Cardiac fibroblast (primary cell): ENCODE results near the gene DRGX.

Experiments used
- DNase-seq, 2 donors: peaks; one replicate each; pipeline versions ENCODE4 v3.0.0 to v3.0.0-alpha.2; 2010; ENCODE audit warnings: low read depth in 2 of 2
- H3K4me3 ChIP-seq, 2 donors: replicated peaks in 1 of 2; 1 replicate in 1 of 2; 2 replicates in 1 of 2; pipeline ENCODE4 v1.5.1; 2011; ENCODE audit warnings: low read depth in 2 of 2, low read length in 2 of 2, mild to moderate bottlenecking in 2 of 2, moderate library complexity in 1 of 2
- TF ChIP-seq, protein P1 (sequence below): IDR thresholded peaks from one replicate; pipeline ENCODE4 v1.5.1; 2011; ENCODE audit warnings: low read depth, mild to moderate bottlenecking, low read length, inconsistent platforms

Gene DRGX

DNA sequence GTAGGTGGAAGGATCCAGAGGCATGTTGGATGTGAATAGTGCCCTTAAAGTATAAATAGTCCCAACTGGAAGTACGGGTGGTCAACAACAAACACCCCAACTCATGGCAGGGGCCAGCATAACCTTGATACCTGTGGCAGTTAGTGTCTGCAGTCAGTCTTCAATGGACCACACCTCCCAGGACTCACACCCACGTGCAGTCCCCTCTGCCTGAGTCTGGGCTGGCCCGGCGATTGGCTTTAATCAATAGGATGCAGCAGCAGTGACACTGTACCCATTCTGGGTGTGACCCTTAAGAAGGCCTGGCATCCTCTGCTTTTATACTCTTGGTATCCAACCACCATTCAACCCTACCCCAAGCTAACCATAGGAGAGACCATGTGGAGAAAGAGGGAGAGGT lies 18.6 kb downstream of the DRGX start:
- DNase-seq = no peak
- TF ChIP-seq, protein P1, sequence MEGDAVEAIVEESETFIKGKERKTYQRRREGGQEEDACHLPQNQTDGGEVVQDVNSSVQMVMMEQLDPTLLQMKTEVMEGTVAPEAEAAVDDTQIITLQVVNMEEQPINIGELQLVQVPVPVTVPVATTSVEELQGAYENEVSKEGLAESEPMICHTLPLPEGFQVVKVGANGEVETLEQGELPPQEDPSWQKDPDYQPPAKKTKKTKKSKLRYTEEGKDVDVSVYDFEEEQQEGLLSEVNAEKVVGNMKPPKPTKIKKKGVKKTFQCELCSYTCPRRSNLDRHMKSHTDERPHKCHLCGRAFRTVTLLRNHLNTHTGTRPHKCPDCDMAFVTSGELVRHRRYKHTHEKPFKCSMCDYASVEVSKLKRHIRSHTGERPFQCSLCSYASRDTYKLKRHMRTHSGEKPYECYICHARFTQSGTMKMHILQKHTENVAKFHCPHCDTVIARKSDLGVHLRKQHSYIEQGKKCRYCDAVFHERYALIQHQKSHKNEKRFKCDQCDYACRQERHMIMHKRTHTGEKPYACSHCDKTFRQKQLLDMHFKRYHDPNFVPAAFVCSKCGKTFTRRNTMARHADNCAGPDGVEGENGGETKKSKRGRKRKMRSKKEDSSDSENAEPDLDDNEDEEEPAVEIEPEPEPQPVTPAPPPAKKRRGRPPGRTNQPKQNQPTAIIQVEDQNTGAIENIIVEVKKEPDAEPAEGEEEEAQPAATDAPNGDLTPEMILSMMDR = no peak
- H3K4me3 ChIP-seq = no peak overlapping the region

DNA sequence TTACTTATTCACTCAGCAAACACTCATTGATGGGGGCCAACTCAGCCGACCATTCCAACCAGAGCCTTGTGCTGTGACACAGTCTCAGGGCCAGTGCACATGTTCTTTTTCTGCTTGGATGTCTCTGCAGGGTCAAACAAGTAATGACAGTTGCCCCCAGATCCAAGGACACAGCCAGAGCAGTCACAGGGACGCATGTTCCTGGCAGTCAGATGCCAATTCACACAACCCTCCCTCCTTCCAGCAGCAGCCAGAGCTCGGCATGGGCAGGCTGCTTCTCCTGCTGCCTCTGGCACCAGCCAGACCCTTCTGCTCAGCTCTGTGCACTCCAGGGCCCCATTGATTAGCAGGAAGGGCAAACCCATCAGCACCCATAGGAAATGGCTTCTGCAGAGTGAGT lies 20.3 kb downstream of the DRGX start:
- TF ChIP-seq, protein P1 = no peak
- no peak for DNase-seq

DNA sequence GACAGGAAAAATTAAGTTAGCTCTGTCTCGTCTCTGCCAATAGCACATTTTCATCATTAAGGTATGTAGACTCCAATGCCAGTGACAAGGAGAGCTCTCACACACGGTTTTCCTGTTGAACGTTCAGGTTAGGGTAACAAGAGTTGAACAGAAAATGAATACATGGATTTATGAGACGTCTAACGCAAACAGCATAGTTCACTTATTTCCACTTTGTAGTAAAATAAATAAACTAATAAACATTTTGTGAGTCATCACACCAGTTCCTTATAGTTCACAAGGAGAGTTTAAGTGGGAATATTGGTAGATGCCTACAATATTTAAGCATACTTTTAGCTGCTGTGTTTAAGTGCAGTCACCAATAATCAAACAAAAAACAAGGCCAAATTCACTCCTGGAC lies 21.1 kb downstream of the DRGX start:
- TF ChIP-seq, protein P1 = no peak
- no peak for DNase-seq
- no peak overlapping the region for H3K4me3 ChIP-seq

More for the DNA sequence above, 20.3 kb downstream of the DRGX start:
- no peak overlapping the region for H3K4me3 ChIP-seq

DNA sequence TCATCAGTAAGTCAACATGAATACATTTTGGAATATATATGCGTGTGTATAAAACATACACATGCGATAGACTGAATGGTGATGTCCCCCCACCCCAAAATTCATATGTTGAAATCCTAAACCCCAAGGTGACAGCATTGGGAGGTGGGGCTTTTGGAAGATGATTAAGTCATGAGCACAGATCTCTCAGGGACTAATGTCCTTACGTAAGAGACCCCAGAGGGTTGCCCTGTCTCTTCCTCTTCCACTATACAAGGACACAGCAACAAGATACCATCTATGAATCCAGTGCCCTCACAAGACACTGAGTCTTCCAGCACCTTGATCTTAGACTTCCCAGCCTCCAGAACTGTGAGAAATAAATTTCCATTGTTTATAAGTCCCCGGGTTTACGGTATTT lies 22.5 kb downstream of the DRGX start:
- TF ChIP-seq, protein P1 = no peak
- no peak for DNase-seq
- H3K4me3 ChIP-seq = no peak overlapping the region

DNA sequence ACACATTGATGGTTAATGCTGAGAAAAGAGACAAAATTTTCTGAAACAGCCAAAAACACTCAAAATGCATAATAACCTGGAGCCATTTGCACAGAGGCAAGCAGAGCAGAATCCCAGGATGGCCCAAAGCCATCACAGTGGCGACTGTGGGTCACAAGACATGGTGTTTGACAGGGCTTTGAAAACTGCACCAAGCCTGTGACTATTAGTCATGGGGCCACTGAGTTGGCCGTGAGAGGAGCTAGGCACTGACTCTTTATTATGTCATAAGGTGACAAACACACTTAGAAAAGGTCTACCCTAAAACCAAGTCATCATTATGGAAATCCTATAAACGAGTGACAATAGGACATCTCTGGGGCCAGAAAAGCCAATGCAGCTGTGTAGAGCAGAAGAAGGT lies 23.9 kb downstream of the DRGX start:
- H3K4me3 ChIP-seq = no peak overlapping the region
- DNase-seq = no peak
- TF ChIP-seq, protein P1 = no peak

DNA sequence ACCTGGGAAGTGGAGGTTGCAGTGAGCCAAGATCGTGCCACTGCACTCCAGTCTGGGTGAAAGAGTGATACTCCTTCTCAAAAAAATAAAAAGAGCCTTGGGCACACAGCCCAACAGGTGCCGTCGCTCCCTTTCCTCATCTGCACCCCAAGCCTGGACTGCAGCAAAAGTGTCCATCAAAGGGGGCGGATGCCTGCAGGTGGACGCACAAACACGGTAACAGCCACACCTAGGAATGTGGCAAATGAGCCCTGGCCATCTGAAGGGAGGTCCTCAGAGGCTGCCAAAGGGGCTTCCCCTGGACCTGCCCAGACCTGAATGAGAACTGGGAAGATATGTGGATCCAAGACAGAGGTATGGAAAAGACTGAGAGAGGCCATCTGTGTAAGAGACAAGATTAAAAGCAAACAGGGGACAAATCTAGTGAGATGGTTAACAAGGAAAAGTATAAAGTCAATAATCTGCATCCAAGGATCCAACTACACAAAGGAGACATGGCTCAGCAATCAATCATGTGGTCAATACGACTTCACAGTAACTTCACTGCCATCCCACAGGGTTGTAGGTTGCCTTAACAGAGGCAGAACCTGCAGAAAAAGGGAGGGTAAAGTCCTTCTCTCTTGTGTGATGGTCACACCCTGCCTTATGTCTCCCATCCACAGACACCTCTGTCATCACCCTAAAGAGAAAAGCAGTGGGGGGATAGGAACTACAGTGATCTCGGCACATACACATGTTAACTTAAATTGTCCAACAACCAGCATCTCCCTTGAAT lies 25.4 kb downstream of the DRGX start:
- DNase-seq = no peak
- H3K4me3 ChIP-seq = no peak overlapping the region
- TF ChIP-seq, protein P1 = no peak
